GM10266 (cell line): ENCODE measurements around the gene CCN6.
"Not testable (repeated sequence)": the region's sequence is repeated elsewhere in the genome, so short reads cannot be mapped to it uniquely, and the experiment has no call there.

Experiments
- DNase-seq: peaks from one replicate; pipeline ENCODE4 v3.0.0; 2012; ENCODE audit errors: extremely low spot score
- TF ChIP-seq, protein P1 (sequence below): IDR thresholded peaks from 2 replicates; pipeline ENCODE4 v1.5.1; 2012; ENCODE audit warnings: mild to moderate bottlenecking, low read depth; ENCODE audit not compliant: control insufficient read depth, insufficient read depth; ENCODE audit errors: missing control alignments

The CCN6 gene

GRCh38 chr6:112100561-112100960 lies 46.7 kb downstream of the CCN6 start:
- TF ChIP-seq, protein P1, sequence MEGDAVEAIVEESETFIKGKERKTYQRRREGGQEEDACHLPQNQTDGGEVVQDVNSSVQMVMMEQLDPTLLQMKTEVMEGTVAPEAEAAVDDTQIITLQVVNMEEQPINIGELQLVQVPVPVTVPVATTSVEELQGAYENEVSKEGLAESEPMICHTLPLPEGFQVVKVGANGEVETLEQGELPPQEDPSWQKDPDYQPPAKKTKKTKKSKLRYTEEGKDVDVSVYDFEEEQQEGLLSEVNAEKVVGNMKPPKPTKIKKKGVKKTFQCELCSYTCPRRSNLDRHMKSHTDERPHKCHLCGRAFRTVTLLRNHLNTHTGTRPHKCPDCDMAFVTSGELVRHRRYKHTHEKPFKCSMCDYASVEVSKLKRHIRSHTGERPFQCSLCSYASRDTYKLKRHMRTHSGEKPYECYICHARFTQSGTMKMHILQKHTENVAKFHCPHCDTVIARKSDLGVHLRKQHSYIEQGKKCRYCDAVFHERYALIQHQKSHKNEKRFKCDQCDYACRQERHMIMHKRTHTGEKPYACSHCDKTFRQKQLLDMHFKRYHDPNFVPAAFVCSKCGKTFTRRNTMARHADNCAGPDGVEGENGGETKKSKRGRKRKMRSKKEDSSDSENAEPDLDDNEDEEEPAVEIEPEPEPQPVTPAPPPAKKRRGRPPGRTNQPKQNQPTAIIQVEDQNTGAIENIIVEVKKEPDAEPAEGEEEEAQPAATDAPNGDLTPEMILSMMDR = no peak
- DNase-seq = no peak

GRCh38 chr6:112106026-112106425 lies 52.1 kb downstream of the CCN6 start:
- not testable (repeated sequence) for DNase-seq

DNA sequence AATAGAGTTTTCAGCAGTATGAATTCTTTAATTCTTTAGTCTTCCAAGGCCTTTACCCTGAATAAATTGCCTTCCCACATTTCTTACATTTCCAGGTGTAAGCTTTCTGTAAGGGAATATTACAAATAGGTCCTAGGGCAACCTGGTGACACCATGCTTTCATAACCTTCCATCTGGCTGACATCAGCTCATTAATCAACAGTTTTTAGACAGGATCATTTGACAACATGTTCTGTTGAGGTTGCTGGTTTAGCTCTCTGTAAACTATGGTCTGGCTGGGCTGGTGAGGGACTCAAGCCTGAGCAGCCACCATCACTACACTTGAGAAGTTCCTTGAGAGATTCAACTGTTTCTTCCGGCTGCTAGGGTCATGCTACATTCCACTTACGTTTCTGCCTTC lies 52.7 kb downstream of the CCN6 start:
- TF ChIP-seq, protein P1 = no peak
- no peak for DNase-seq

DNA sequence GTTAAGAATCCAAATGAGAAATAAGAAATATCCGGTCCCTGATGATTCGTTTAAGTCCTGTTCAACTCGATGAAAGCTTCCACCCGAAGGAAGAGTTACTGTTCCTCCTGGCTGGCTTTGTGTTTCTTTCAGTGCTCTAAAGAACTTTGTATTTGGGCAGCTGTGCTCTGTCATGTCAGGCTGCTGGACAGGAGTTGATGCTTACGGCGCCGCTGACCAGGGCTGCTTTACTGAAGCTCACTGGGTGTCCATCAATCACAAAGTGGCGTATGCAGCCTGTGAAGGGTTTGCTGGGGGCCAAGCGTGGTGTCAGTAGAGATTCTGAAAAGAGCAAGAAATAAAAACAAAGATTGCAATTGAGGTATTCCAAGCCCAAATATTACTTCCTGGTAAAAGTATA lies 55.4 kb downstream of the CCN6 start:
- no peak for DNase-seq

GRCh38 chr6:112113431-112113830 lies 59.5 kb downstream of the CCN6 start:
- TF ChIP-seq, protein P1 = no peak

More for the DNA sequence above, 55.4 kb downstream of the CCN6 start:
- TF ChIP-seq, protein P1 = no peak

GRCh38 chr6:112113918-112114317 lies 60.0 kb downstream of the CCN6 start:
- TF ChIP-seq, protein P1 = no peak
- no peak for DNase-seq

More at GRCh38 chr6:112113431-112113830, 59.5 kb downstream of the CCN6 start:
- no peak for DNase-seq

DNA sequence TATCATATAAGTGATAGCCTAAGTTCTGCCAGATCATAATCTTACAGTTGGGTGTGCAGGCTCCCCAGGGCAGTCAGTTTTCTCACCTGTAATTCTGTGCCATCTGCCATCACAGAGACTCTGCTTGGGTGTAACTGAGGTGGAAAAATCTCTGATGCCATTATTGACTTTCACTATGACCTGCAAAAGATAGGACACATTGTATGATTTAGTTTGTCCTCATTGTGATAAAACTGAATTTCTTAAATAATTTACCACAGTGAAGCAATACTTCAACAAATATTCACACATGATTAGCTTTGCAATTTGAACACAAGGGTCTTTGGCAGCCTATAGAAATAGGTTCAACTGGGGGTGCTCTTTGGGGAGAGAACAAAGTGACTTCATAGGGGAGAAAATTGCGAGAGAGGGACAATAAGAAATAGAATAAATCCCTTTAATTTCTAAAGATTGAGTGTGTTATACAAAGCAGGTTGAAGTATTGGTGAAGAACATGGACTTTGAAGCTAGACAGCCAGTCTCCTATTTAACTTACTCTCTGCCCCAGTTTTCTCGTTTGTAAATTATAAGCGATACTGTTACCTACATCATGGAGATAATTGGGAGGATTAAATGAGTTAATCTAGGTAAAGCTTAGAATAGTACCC lies 60.8 kb downstream of the CCN6 start:
- TF ChIP-seq, protein P1 = no peak
- DNase-seq = no peak

- DNase-seq = no peak
- TF ChIP-seq, protein P1 = no peak
These were observed 62.3 kb downstream of the CCN6 start for GRCh38 chr6:112116221-112116620.
